ENCODE data around the gene IVD. TPM values are rescaled to one million over a fixed set of nuclear protein-coding genes. Genes with fewer than 3 reads are reported as not detected.
A peak's percentile ranks its signal among the peaks of the same experiment; 100 is the strongest.

Gene IVD
- total and polyA plus RNA-seq, 9 of the 15 experiments (the other 6 are each of a cell fraction or from before 2014, with no cell fraction given): 0.15 to 4.5 (median 2.4) TPM

GRCh38 chr15:40367686-40368611 lies 37.6 kb upstream of the IVD start (continued):
- TF ChIP-seq RCOR1 (IDR thresholded peaks at IDR 0.05; ENCODE audit: borderline replicate concordance in 1 of 2, low read depth in 2 of 2, low read length in 2 of 2) (peak in 1 of 2 experiments; percentile 71; a peak in 2 of 4 replicates), NR3C1 (CRISPR knock-in tag; IDR thresholded peaks at IDR 0.05) (peak; percentile 80; the same call in 1 of the 2 replicates), HNRNPLL (IDR thresholded peaks at IDR 0.05; ENCODE audit: low read depth, low read length, poor library complexity, severe bottlenecking) (peak; percentile 49), NBN (IDR thresholded peaks at IDR 0.05; ENCODE audit: low read depth) (no peak), FOXJ3 (CRISPR knock-in tag; IDR thresholded peaks at IDR 0.05) (no peak), E2F1 (CRISPR knock-in tag; IDR thresholded peaks at IDR 0.05) (no peak), POLR2H (tag; IDR thresholded peaks at IDR 0.05; ENCODE audit: low read depth) (no peak), MAZ (CRISPR knock-in tag; conservative IDR thresholded peaks at IDR 0.05 in 1 of 2, IDR thresholded peaks at IDR 0.05 in 1 of 2) (peak; percentile 73 to 97), IRF9 (tag; IDR thresholded peaks at IDR 0.05) (no peak), PREB (CRISPR knock-in tag; IDR thresholded peaks at IDR 0.05) (no peak), TCF15 (CRISPR knock-in tag; IDR thresholded peaks at IDR 0.05) (no peak), PHF20 (IDR thresholded peaks at IDR 0.05; ENCODE audit: partially characterized antibody) (peak; percentile 51), ZEB2 (IDR thresholded peaks at IDR 0.05) (no peak), KLF6 (CRISPR knock-in tag; IDR thresholded peaks at IDR 0.05; ENCODE audit: borderline replicate concordance) (no peak), ARID4B (CRISPR knock-in tag; IDR thresholded peaks at IDR 0.05) (peak; percentile 60; the same call in 1 of the 2 replicates), HOXB6 (CRISPR knock-in tag; IDR thresholded peaks at IDR 0.05; ENCODE audit: borderline replicate concordance) (no peak), MCM2 (IDR thresholded peaks at IDR 0.05; ENCODE audit: low read depth) (no peak), DACH1 (IDR thresholded peaks at IDR 0.05; ENCODE audit: partially characterized antibody) (peak; percentile 79), ZSCAN29 (IDR thresholded peaks at IDR 0.05) (no peak)
